ENCODE results near the gene INPP5A.

The INPP5A gene

DNA sequence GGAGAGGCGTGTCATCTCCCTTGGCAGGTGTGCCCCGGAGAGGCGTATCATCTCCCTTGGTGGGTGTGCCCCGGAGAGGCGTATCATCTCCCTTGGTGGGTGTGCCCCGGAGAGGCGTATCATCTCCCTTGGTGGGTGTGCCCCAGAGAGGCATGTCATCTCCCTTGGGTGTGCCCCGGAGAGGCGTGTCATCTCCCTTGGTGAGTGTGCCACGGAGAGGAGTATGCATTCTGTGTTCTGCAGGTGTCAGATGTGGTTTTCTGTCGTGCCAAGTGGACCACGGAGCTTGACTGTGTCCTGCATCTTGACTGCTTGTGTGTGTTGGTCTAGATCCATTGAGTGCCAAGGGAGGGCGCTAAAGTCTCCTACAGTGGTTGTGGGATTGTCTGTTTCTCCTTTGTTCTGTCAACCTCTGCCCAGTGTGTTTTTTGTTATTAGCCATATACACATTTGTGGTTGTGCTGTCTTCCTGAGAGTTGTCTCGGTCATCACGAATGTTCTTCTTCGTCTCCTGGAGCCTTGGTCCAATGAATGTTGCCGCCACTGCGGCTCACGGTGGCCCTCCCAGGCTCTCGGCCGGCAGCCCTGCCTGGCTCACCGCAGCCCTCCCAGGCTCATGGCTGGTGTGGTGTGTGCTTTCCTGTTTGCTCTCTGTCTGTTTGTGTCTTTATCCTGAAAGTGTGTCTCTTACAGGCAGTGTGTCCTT is 96.8 kb downstream of the INPP5A start:
- DNase-seq = no peak

DNA sequence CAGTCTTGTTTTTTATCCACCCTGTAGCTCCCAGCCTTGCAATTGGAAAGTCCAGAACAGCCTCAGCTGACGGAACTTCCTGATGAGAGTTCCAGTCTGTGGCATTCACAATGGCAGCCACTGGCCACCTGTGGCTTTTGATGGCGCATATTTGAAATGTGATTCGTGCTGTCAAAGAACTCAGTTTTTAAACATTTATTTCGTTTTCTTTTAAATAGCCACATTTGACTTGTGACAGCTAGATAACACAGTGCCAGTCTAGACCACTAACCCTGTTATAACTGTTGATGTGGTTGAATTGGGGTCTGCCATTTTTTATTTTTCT is 97.3 kb downstream of the INPP5A start:
- DNase-seq = no peak

GRCh38 chr10:132636358-132636757 is 98.8 kb downstream of the INPP5A start:
- no peak for DNase-seq

DNA sequence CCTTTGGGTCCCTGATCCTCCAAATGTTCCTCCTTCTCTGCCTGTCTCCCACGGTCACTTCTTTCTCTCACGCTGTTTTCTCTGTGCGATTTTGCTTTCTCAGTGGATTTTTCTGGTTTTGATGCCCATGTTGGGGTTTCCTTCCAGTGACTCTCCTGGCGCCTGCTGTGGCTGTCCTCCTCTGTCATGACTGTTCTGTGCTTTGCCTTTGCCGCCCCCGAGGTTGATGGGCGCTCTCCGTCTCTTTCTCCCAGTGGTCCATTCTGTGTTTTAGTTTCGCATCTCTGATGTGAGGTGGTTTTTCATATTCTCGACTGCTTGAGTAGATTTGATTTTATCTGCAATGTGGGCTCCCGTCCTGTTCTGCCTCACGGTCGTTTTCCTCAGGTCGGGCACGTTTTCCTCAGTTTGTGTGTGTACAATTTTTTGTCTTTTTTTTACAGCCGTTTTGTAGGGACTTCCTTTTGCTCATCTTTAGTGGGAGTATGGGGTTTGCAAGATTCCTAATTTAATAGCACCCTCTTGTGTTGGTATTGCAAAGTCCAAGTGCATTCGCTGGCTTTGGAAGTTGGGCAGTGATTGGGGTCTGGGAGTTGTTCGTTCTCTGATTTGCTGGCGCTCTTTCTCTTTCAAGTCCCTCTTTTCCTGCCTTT is 100.0 kb downstream of the INPP5A start:
- no peak for DNase-seq

- no peak for DNase-seq
Measured at GRCh38 chr10:132638130-132638515, 100.5 kb downstream of the INPP5A start.

DNA sequence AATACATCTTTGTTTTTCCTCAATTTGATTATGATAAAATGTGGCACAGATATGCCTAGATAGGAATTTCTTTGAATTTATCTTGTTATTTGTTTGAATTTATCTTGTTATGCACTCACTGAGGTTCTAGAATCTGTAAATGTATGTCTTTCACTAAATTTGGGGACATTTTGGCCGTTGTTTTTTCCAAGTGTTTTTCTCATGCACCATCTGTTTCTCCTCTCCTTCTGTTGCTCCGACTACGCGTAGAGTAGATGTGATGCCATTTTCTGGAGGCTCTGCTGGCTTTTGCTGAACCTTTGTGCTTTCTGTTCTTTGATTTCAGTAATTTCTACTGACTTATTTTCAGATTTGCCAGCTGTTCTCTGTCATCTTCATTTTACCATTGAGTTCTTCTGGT is 101.9 kb downstream of the INPP5A start:
- no peak for DNase-seq

GRCh38 chr10:132640326-132641125 is 102.9 kb downstream of the INPP5A start:
- DNase-seq = no peak

GRCh38 chr10:132641401-132641800 is 103.8 kb downstream of the INPP5A start:
- no peak for DNase-seq

DNA sequence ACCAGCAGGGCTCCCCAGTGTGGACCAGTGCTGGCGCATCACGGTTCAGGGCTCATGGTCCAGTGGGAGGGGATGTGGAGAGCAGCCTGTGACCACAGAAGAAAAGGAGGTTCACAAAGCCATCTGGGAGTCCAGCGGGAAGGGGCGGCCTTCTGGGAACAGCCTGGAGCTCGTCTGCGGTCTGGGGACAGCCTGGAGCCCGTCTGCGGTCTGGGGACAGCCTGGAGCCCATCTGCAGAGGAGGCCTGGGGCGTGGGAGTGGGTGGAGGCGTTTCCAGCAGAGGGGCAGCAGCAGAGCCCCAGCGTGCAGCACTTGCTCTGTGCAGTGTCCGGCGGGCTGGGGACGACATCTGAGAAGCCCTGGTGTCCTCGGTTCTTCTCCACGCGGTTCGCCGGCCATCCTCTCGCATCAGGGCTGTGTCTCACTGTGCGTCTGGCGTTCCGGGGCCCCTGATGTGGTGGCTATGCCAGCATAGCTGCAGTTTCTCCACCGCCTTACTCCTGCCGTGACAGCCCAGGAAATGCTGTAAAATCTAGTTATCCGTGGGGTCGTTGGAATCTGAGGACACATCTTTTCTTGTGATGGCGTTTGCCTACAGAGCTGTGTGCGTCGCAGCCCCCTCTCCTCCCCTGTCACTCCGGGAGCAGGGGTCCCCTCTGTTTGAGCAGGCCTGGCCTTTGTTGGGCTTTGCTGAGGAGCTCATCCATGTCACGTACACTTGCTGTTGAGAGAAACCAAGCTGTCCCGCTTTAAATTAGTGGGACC is 104.6 kb downstream of the INPP5A start:
- DNase-seq = no peak

- DNase-seq = no peak
Measured at GRCh38 chr10:132642732-132643008, 105.1 kb downstream of the INPP5A start.

GRCh38 chr10:132643709-132644526 is 106.3 kb downstream of the INPP5A start:
- no peak for DNase-seq

DNA sequence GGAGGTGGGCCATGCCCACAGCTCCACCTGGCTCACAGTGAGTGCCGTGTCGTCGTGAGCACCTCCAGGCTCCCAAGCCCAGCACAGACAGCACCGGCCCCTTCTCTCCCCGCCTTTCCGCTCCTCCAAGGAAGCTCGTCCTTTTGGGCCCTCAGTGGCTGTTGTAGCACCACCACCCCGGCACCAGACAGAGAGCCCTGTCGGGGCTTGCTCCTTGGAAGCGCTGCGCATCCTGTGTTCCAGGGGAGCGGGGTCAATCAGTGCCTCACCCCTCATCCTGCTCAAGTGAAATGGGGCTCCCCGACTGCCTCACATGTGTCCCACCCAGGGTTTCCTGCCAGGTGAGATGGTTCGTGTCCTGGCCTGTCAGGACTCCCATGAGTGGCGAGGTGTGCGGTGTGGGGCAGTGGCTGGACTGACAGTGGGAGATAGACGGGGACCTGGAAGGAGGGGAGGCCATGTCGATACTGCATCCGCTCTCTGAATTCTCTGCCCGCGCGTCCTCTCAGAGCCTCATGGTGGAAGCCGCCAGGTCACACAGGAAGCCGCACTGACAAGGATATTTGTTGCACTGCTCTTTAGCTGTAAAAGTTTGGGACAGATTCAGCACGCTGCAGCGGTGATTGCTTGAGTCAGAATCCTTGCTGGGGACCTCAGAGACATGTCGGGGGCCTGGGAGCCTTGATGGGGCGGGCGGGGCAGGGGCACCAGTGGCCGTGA is 107.1 kb downstream of the INPP5A start:
- no peak for DNase-seq

DNA sequence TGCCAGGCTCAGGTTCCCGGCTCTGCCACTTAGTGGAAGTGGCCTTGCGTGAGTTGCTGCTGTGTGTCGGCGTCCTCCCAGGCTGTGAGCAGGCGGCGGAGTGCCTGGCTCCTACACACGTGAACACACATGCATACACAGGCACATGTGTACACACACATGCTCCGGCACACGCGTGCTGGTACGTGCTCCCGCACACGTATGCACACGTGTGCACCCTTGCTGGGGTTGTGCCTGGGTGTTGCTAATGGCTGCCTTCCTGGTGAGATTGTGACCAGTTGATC is 107.6 kb downstream of the INPP5A start:
- DNase-seq = no peak

GRCh38 chr10:132645630-132646442 is 108.2 kb downstream of the INPP5A start:
- no peak for DNase-seq

DNA sequence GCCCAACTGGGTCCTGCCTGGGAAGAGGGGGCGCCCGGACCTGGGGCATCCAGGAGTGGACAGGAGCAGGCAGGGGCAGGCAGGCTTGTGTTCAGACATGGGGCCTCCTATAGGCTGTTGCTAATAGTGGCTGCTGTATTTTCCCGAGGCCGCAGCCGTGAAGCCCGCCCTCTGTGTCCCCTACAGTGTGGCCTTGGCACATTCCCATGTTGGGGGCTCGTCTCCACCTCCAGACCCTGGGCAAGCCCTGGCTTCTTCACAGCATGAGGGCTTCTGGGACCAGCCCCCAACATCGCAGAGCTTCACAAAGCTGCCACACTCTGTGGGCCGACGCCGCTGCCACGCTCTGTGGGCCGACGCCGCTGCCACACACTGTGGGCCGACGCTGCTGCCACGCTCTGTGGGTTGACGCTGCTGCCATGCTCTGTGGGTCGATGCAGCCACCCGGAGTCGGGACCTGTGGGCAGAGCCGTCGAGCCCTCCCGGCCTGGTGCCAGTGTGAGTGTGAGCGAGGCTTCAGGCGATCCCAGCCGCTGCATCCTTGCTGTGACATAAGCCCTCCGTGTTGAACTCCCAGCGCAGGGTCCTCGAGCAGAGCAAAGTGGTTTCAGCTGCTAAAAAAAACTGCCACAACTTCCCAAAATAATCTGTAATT is 109.0 kb downstream of the INPP5A start:
- no peak for DNase-seq

GRCh38 chr10:132647424-132647823 is 109.8 kb downstream of the INPP5A start:
- DNase-seq = no peak

GRCh38 chr10:132648072-132648850 is 110.7 kb downstream of the INPP5A start:
- DNase-seq = no peak

- DNase-seq = no peak
Measured at GRCh38 chr10:132648851-132649528, 111.4 kb downstream of the INPP5A start.

DNA sequence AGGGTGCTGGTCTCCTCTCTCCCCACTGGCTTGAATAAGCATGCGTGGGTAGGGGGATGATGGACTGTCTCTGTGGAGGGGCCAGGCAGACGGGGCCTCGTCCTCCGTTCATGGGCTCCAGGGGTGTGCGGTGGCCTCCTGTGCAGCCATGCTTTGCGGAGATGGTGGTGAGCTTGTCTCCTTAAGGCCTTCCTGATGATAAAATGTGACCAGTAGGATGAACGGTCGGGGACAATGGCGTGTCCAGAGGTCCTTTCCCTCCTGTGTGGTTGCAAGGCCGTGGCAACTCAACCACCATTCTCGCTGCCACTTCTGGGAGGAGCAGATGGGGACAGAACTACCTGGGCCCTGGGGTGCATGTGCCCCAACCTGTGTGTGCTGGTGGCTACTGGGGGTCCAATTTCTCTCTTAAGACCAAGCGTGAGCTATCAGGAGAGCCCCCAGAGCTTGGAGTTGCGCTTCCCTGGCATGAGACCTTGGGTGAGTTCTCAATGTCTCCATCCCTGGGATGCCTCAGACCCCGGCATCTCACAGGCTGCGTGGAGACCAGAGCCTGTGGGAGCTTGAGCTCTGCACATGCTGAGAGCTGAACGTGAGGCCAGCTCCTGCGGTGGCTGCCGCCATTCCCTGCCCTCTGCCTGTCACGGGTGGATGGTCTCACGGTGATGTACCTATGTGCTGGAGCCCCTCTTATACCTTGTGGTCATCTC is 112.2 kb downstream of the INPP5A start:
- DNase-seq = no peak

All from NCI-H187 treated with DMSO at 0.1 percent for 48 hours (cell line).